ENCODE data around the gene FOXE3.
"Not testable (repeated sequence)": the region's sequence is repeated elsewhere in the genome, so short reads cannot be mapped to it uniquely, and the experiment has no call there.

The FOXE3 gene

DNA sequence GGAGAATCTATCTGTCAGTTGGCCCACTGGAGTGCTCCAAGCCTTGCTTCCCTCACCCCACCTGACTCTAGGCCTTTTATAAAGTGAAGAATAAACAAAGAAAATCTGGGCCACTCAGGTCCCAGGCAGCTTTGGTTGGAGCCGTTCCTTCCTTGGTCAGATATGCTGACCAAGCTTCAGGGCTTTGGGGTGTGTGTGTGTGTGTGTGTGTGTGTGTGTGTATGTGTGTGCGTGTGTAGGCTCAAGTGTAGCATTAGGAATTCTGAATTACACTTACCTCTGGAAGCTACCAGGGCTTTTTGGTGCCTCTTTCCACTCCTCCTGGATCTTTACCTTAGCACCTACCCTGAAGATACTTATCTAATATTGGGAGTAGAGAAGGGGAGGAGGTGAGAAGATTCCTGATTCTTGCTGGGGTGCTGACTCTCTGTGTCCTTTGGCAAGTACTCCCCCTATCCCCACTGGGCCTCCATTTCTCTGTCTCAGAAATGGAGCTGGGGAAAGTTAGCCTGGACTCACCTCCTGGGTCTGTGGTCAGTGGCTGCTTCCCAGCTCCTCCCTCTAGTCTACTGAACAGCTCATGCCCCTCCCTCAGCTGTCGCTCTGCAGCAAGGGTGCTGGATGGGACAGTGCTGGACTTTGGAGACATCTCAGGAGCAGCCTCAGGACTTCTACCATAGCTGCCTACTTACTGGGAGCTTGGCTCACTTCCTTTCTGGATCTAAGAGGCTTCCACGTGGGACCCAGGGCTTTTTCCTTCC is 32.6 kb downstream of the FOXE3 start:
- in situ Hi-C loops (cut with MboI; ENCODE audit: low sequenced_read_pairs, unreplicated experiment): loop anchor here (10.0 kb wide), 1 partner anchor 256 kb away; no protein-coding TSS in a partner anchor
- DNase-seq (ENCODE audit: low spot score): no peak
- TF ChIP-seq, protein P1, sequence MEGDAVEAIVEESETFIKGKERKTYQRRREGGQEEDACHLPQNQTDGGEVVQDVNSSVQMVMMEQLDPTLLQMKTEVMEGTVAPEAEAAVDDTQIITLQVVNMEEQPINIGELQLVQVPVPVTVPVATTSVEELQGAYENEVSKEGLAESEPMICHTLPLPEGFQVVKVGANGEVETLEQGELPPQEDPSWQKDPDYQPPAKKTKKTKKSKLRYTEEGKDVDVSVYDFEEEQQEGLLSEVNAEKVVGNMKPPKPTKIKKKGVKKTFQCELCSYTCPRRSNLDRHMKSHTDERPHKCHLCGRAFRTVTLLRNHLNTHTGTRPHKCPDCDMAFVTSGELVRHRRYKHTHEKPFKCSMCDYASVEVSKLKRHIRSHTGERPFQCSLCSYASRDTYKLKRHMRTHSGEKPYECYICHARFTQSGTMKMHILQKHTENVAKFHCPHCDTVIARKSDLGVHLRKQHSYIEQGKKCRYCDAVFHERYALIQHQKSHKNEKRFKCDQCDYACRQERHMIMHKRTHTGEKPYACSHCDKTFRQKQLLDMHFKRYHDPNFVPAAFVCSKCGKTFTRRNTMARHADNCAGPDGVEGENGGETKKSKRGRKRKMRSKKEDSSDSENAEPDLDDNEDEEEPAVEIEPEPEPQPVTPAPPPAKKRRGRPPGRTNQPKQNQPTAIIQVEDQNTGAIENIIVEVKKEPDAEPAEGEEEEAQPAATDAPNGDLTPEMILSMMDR (IDR thresholded peaks at IDR 0.05; ENCODE audit: borderline replicate concordance, control extremely low read depth, extremely low read depth, insufficient read depth, missing control alignments): no peak

DNA sequence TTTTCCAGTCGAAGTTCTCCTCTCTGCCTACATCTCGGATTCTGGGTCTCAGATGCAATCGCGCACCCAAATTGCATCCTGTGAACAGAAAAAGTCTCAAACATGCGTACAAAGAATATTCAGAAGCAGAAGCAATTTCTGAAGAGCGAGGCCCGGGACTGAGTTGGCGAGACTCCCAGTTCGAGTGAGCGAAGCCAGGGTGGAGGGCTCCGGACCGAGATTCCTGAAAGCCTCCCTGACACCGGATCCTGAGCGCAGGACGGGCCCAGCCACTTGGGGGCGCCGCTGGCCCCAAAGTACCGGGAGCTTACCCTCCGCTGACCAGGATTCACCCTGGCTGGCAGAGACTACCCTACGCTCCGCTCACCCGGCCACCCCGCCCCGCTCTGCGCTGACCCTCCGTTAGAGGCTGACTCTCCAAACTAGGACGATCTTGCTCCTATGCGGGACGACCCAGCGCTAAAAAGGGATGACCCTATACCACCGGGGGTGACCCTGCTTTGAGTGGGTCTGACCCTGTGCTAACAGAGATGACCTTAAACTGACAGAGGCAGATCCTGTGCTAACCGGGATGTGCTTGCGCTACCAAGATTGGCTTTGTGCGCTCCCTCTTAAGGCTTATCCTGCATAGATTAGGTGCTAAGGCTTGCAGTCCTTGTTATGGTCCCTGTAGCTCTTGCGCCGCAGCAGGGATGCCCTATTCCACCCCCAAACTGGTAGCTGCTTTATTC is 33.9 kb downstream of the FOXE3 start:
- TF ChIP-seq, protein P1 (IDR thresholded peaks at IDR 0.05; ENCODE audit: borderline replicate concordance, control extremely low read depth, extremely low read depth, insufficient read depth, missing control alignments): peak; percentile 56
- peak; percentile 57 for DNase-seq (ENCODE audit: low spot score)
- in situ Hi-C loops (cut with MboI; ENCODE audit: low sequenced_read_pairs, unreplicated experiment): loop anchor here (10.0 kb wide), 1 partner anchor 255 kb away; no protein-coding TSS in a partner anchor

DNA sequence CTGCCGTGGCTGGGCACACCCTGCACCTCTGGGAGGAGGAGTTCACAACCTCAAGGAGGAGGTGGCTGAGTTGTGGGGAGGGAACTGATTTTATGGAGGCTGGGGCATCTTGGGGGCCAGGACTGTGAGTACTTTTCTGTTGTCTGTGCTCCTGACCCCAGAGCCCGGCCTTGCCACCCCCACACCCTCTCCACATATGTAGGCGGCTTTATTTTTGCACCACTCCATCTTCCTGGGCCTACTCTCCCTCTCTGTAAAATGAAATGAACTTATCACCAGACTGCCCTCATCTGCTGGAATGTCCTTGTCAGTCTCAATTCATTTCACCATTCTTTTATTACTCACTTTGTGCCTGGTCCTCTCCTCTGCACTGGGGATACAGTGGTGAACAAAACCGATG is 34.5 kb downstream of the FOXE3 start:
- in situ Hi-C loops (cut with MboI; ENCODE audit: low sequenced_read_pairs, unreplicated experiment): no loop called here
- TF ChIP-seq, protein P1 (IDR thresholded peaks at IDR 0.05; ENCODE audit: borderline replicate concordance, control extremely low read depth, extremely low read depth, insufficient read depth, missing control alignments): no peak
- DNase-seq (ENCODE audit: low spot score): no peak

DNA sequence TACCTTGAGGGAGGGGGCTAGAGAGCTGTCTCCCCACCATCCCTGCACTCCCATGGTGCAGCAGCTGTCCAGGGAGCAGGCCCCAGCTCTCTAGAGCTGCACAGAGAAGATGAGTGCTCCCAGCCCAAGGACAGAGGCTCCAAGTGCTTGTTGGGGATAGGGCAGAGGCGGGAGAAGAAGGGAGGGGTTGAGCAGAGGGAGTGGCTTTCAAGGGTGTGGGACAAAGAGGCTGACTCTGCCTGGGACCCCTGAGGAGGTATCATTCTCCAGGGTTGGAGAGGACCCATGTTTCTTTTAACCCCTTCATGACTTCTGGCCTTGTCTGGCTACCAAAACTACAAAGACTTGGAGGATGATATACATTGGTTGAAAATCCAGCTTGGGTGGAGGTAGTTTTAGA is 36.3 kb downstream of the FOXE3 start:
- in situ Hi-C loops (cut with MboI; ENCODE audit: low sequenced_read_pairs, unreplicated experiment): no loop called here
- DNase-seq (ENCODE audit: low spot score): no peak
- TF ChIP-seq, protein P1 (IDR thresholded peaks at IDR 0.05; ENCODE audit: borderline replicate concordance, control extremely low read depth, extremely low read depth, insufficient read depth, missing control alignments): no peak

DNA sequence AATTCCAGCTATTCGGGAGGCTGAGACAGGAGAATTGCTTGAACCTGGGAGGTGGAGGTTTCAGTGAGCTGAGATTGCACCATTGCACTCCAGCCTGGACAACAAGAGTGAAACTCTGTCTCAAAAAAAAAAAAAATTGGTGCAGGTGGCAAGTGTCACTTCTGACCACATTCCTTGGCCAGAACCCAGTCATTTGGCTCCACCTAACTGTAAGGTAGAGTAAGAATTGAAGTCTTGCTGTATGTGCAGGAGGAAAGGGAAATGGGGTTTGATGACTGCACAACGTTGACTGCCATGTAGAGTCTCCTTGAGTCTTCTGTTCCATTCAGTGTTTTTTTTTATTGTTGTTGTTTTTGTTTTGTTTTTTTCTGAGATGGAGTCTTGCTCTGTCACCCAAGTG is 37.8 kb downstream of the FOXE3 start:
- DNase-seq (ENCODE audit: low spot score); in situ Hi-C loops (cut with MboI; ENCODE audit: low sequenced_read_pairs, unreplicated experiment): not testable (repeated sequence)

DNA sequence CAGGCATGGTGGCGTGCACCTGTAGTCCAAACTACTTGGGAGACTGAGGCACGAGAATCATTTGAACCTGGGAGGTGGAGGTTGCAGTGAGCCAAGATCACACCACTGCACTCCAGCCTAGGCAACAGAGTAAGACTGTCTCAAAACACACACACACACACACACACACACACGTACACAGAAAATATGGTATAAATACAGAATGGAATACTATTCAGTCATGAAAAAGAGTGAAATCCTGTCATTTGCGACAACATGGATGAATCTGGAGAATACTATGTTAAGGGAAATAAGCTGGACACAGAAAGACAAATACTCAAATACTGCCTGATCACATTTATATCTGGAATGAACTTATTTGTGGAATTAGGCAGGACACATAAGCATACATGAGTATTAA is 40.2 kb downstream of the FOXE3 start:
- in situ Hi-C loops (cut with MboI; ENCODE audit: low sequenced_read_pairs, unreplicated experiment): no loop called here
- DNase-seq (ENCODE audit: low spot score): no peak
- TF ChIP-seq, protein P1 (IDR thresholded peaks at IDR 0.05; ENCODE audit: borderline replicate concordance, control extremely low read depth, extremely low read depth, insufficient read depth, missing control alignments): no peak

DNA sequence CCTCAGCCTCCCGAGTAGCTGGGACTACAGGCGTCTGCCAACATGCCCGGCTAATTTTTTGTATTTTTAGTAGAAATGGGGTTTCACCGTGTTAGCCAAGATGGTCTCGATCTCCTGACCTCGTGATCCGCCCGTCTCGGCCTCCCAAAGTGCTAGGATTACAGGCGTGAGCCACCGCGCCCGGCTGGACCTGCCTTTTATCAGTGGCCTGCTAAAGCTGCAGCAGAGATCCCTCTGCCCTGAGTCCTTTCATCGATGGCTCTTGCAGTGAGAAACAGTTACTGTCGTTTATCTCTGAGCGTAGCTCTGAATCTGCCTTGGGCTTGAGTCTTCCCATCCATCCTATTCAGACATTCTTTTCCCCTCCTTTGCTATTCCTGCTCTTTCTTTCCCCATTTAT is 41.5 kb downstream of the FOXE3 start:
- in situ Hi-C loops (cut with MboI; ENCODE audit: low sequenced_read_pairs, unreplicated experiment); DNase-seq (ENCODE audit: low spot score): not testable (repeated sequence)

Data from GM13976 (cell line).